ENCODE data around the gene MED12L.

DNA sequence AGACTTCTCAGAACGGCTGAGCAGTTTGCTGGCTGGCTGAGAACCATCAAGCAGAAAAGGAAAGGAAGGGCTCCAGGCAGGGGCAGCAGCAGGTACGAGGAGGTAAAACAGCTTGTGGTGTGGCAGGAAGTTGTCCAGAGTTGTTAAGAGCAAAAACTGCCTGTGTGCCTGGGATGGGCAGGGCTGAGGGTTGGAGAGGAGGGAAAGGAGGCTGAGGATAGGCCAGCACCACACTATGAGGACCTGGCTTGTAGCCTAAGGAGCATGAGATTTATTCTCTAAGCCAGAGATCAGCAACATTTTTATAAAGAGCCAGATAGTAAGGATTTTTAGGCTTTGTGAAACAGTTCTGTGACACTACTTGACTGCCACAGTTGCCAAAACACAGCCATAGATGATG lies 367.4 kb downstream of the MED12L start:
- TF ChIP-seq, protein P1, sequence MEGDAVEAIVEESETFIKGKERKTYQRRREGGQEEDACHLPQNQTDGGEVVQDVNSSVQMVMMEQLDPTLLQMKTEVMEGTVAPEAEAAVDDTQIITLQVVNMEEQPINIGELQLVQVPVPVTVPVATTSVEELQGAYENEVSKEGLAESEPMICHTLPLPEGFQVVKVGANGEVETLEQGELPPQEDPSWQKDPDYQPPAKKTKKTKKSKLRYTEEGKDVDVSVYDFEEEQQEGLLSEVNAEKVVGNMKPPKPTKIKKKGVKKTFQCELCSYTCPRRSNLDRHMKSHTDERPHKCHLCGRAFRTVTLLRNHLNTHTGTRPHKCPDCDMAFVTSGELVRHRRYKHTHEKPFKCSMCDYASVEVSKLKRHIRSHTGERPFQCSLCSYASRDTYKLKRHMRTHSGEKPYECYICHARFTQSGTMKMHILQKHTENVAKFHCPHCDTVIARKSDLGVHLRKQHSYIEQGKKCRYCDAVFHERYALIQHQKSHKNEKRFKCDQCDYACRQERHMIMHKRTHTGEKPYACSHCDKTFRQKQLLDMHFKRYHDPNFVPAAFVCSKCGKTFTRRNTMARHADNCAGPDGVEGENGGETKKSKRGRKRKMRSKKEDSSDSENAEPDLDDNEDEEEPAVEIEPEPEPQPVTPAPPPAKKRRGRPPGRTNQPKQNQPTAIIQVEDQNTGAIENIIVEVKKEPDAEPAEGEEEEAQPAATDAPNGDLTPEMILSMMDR (IDR thresholded peaks at IDR 0.05; ENCODE audit: low read length) = no peak
- no peak for TF ChIP-seq EZH2 (IDR thresholded peaks at IDR 0.05; ENCODE audit: borderline replicate concordance, low read length)
